AG08395 (cell line): ENCODE measurements around the gene LBHD2.
"Not testable (repeated sequence)": the region's sequence is repeated elsewhere in the genome, so short reads cannot be mapped to it uniquely, and the experiment has no call there.

Experiments used
- DNase-seq: peaks from one replicate; pipeline ENCODE4 v3.0.0; 2012; ENCODE audit warnings: mixed read lengths, low spot score

Gene LBHD2

GRCh38 chr14:103119527-103119926 is 35.5 kb downstream of the LBHD2 start:
- DNase-seq: not testable (repeated sequence)

- DNase-seq: no peak
Measured at GRCh38 chr14:103121121-103121845, 37.3 kb downstream of the LBHD2 start.

- peak; percentile 55 for DNase-seq
Measured at GRCh38 chr14:103121846-103122584, 38.0 kb downstream of the LBHD2 start.

GRCh38 chr14:103122585-103122946 is 38.6 kb downstream of the LBHD2 start:
- no peak for DNase-seq

- peak; percentile 73 for DNase-seq
Measured at GRCh38 chr14:103122947-103123633, 39.1 kb downstream of the LBHD2 start, which contains the start of gene TNFAIP2. TNFAIP2 (plus strand) TSS chr14:103123461; CDS start chr14:103126458, 2,997 bp downstream.

- peak; percentile 58 for DNase-seq
Measured at GRCh38 chr14:103123634-103124500, 39.9 kb downstream of the LBHD2 start.

- DNase-seq: no peak
Measured at GRCh38 chr14:103124501-103125001, 40.5 kb downstream of the LBHD2 start.

GRCh38 chr14:103125098-103126070 is 41.4 kb downstream of the LBHD2 start:
- DNase-seq: no peak

GRCh38 chr14:103126088-103126872 is 42.3 kb downstream of the LBHD2 start:
- no peak for DNase-seq

- no peak for DNase-seq
Measured at GRCh38 chr14:103126873-103127304, 42.9 kb downstream of the LBHD2 start.

- no peak for DNase-seq
Measured at GRCh38 chr14:103127356-103127755, 43.3 kb downstream of the LBHD2 start.

GRCh38 chr14:103127861-103128598 is 44.0 kb downstream of the LBHD2 start:
- no peak for DNase-seq

GRCh38 chr14:103128631-103129300 is 44.8 kb downstream of the LBHD2 start:
- DNase-seq: no peak

GRCh38 chr14:103129301-103130016 is 45.4 kb downstream of the LBHD2 start:
- no peak for DNase-seq

- DNase-seq: no peak
Measured at GRCh38 chr14:103130017-103130764, 46.2 kb downstream of the LBHD2 start.

- no peak for DNase-seq
Measured at GRCh38 chr14:103130965-103131364, 47.0 kb downstream of the LBHD2 start.

- no peak for DNase-seq
Measured at GRCh38 chr14:103131580-103131979, 47.6 kb downstream of the LBHD2 start.
